Fibroblast of mammary gland (primary cell): ENCODE data around the gene TMEM17.
A peak's percentile ranks its signal among the peaks of the same experiment; 100 is the strongest.

Experiments used
- DNase-seq: peaks from one replicate; pipeline ENCODE4 v3.0.0-alpha.2; 2010; ENCODE audit warnings: low read depth
- H3K4me3 ChIP-seq: 2 replicates; pipeline ENCODE4 v1.5.1; 2011; ENCODE audit warnings: low read depth, mild to moderate bottlenecking, low read length, moderate library complexity; ENCODE audit not compliant: control insufficient read depth
- CTCF ChIP-seq: conservative IDR thresholded peaks from 2 replicates; pipeline ENCODE4 v1.5.1; 2011; ENCODE audit warnings: low read depth, low read length, inconsistent platforms; ENCODE audit not compliant: control insufficient read depth, insufficient read depth

The TMEM17 gene

GRCh38 chr2:62467475-62468321 lies 38.3 kb downstream of the TMEM17 start:
- TF ChIP-seq CTCF: peak; percentile 25
- H3K4me3 ChIP-seq: no peak overlapping the region
- peak; percentile 78 for DNase-seq

- TF ChIP-seq CTCF: no peak
Observed at GRCh38 chr2:62467100-62467474, 38.9 kb downstream of the TMEM17 start.

GRCh38 chr2:62466503-62466854 lies 39.5 kb downstream of the TMEM17 start:
- no peak for DNase-seq
- no peak for TF ChIP-seq CTCF
- no peak overlapping the region for H3K4me3 ChIP-seq

More at GRCh38 chr2:62467100-62467474, 38.9 kb downstream of the TMEM17 start:
- DNase-seq: no peak
- no peak overlapping the region for H3K4me3 ChIP-seq

- peak; percentile 39 for DNase-seq
- no peak overlapping the region for H3K4me3 ChIP-seq
- TF ChIP-seq CTCF: no peak
Observed at GRCh38 chr2:62465741-62466502, 40.1 kb downstream of the TMEM17 start.

- no peak for TF ChIP-seq CTCF
- no peak for DNase-seq
- H3K4me3 ChIP-seq: no peak overlapping the region
Observed at GRCh38 chr2:62465039-62465740, 40.8 kb downstream of the TMEM17 start.

- H3K4me3 ChIP-seq: no peak overlapping the region
- DNase-seq: peak; percentile 60
- TF ChIP-seq CTCF: no peak
Observed at GRCh38 chr2:62464221-62465007, 41.6 kb downstream of the TMEM17 start.
